HCT116 (cell line): Measurements from ENCODE around the gene AUTS2. TPM values are rescaled to one million over a fixed set of nuclear protein-coding genes. Genes with fewer than 3 reads are reported as not detected.

Experiments used
- ATAC-seq: fragments of 200-7000 bp; cut with Tn5 transposase; 2 replicates; pipeline ENCODE4 v1.9.1; 2020; ENCODE audit warnings: mild to moderate bottlenecking, moderate library complexity
- BruUV-seq: library from RNA; stranded (reverse); fragments of 400-500 nt; replicated peaks from 2 replicates; lab custom pipeline; 2021; lab: Mats Ljungman, UMichigan
- CTCF ChIA-PET: fragments of 300-600 bp; sonication (Branson Sonifier 250); formaldehyde crosslinking; loops from one replicate; lab custom pipeline; 2021; ENCODE audit warnings: antibody characterized with exemption; lab: Charles Lee
- POLR2A ChIA-PET: fragments of 300-600, 350-600 bp; sonication (Branson Sonifier 250); formaldehyde crosslinking; loops from one replicate; lab custom pipeline; 2021; ENCODE audit warnings: antibody characterized with exemption; lab: Charles Lee
- RAD21 ChIA-PET, 2 experiments: fragments of 300-600 bp; sonication (Branson Sonifier 250); formaldehyde crosslinking; loops; one replicate each; lab custom pipeline; 2023; ENCODE audit warnings: low total read pairs in 2 of 2; ENCODE audit not compliant: uncharacterized antibody in 2 of 2, unreplicated experiment in 2 of 2, low non-redundant PET in 1 of 2; lab: Charles Lee
- DNase-seq: peaks from one replicate; pipeline ENCODE4 v3.0.0-alpha.2; 2010; ENCODE audit warnings: low read depth, low spot score
- H2AFZ ChIP-seq: fragments of 200-600 bp; shearing (Covaris generic), sonication (generic); 2 replicates; pipeline ENCODE4 v1.6.1; 2017; ENCODE audit warnings: low read depth, mixed run types, mixed read lengths, antibody characterized with exemption, low read length; ENCODE audit not compliant: poor library complexity, severe bottlenecking
- H3K27ac ChIP-seq: 2 replicates; pipeline ENCODE4 v1.5.1; 2012; ENCODE audit warnings: low read depth, low read length
- H3K27me3 ChIP-seq: fragments of 200-600 bp; sonication (generic); 2 replicates; pipeline ENCODE4 v1.6.1; 2016; ENCODE audit warnings: mixed run types, low read length, mixed read lengths; ENCODE audit not compliant: insufficient read depth
- H3K36me3 ChIP-seq, 2 experiments: fragments of 200-500 bp in 1 of 2; fragments of 200-600 bp in 1 of 2; sonication (Bioruptor generic) in 1 of 2; sonication (generic) in 1 of 2; 2 replicates each; pipeline versions ENCODE4 v1.5.1 to v1.6.1; 2014 to 2016; ENCODE audit warnings: low read length in 2 of 2, inconsistent platforms in 1 of 2, mixed read lengths in 1 of 2, mixed run types in 1 of 2; ENCODE audit not compliant: insufficient read depth in 2 of 2, control insufficient read depth in 1 of 2
- H3K4me1 ChIP-seq, 2 experiments: fragments of 200-600 bp in 1 of 2; sonication (generic) in 1 of 2; 2 replicates each; pipeline versions ENCODE4 v1.5.1 to v1.6.1; 2012 to 2017; ENCODE audit warnings: low read length in 2 of 2, inconsistent platforms in 1 of 2, mild to moderate bottlenecking in 1 of 2, mixed read lengths in 1 of 2, mixed run types in 1 of 2, moderate library complexity in 1 of 2; ENCODE audit not compliant: insufficient read depth in 2 of 2, control insufficient read depth in 1 of 2
- H3K4me2 ChIP-seq: fragments of 200-600 bp; sonication (generic); 2 replicates; pipeline ENCODE4 v1.6.1; 2017; ENCODE audit warnings: mixed run types, low read length, mixed read lengths
- H3K4me3 ChIP-seq, 2 experiments: fragments of 200-600 bp in 1 of 2; sonication (generic) in 1 of 2; replicated peaks in 1 of 2; 2 replicates each; pipeline ENCODE4 v1.5.1; 2011 to 2016; ENCODE audit warnings: low read length in 2 of 2, control low read depth in 1 of 2, low read depth in 1 of 2, mild to moderate bottlenecking in 1 of 2, mixed read lengths in 1 of 2, mixed run types in 1 of 2
- H3K79me2 ChIP-seq: fragments of 200-600 bp; sonication (generic); 2 replicates; pipeline ENCODE4 v1.6.1; 2017; ENCODE audit warnings: mild to moderate bottlenecking, mixed run types, low read length, moderate library complexity, mixed read lengths; ENCODE audit not compliant: insufficient read depth
- H3K9ac ChIP-seq: fragments of 200-600 bp; sonication (generic); 2 replicates; pipeline ENCODE4 v1.6.1; 2016; ENCODE audit warnings: low read length, mixed read lengths
- H3K9me2 ChIP-seq: fragments of 200-600 bp; sonication (generic), shearing (Covaris generic); 2 replicates; pipeline ENCODE4 v1.6.1; 2017; ENCODE audit warnings: mixed run types, mild to moderate bottlenecking, moderate library complexity; ENCODE audit not compliant: insufficient read depth
- H3K9me3 ChIP-seq, 2 experiments: fragments of 200-500 bp in 1 of 2; fragments of 200-600 bp in 1 of 2; sonication (Bioruptor generic) in 1 of 2; sonication (generic) in 1 of 2; 2 replicates each; pipeline ENCODE4 v1.6.1; 2014 to 2017; ENCODE audit warnings: low read length in 2 of 2, mixed read lengths in 2 of 2, inconsistent platforms in 1 of 2, low read depth in 1 of 2, mild to moderate bottlenecking in 1 of 2, mixed run types in 1 of 2, moderate library complexity in 1 of 2; ENCODE audit not compliant: control insufficient read depth in 1 of 2, insufficient read depth in 1 of 2
- H4K20me1 ChIP-seq: fragments of 200-600 bp; sonication (generic), shearing (Covaris generic); 2 replicates; pipeline ENCODE4 v1.6.1; 2017; ENCODE audit warnings: mixed run types, mild to moderate bottlenecking, moderate library complexity; ENCODE audit not compliant: insufficient read depth
- ATF3 ChIP-seq: IDR thresholded peaks from 2 replicates; pipeline ENCODE4 v1.6.1; 2012
- CBX3 ChIP-seq: IDR thresholded peaks from 2 replicates; pipeline ENCODE4 v1.6.1; 2012; ENCODE audit warnings: low read depth
- CTCF ChIP-seq, 3 experiments: fragments of 200-600 bp in 1 of 3; sonication (generic) in 1 of 3; IDR thresholded peaks in 2 of 3; conservative IDR thresholded peaks in 1 of 3; 2 replicates each; pipeline ENCODE4 v1.5.1; 2012 to 2017; ENCODE audit warnings: low read depth in 2 of 3, low read length in 2 of 3, antibody characterized with exemption in 1 of 3, borderline replicate concordance in 1 of 3, control low read depth in 1 of 3, mild to moderate bottlenecking in 1 of 3, mixed read lengths in 1 of 3, mixed run types in 1 of 3, moderate library complexity in 1 of 3; ENCODE audit not compliant: insufficient read depth in 1 of 3
- EGR1 ChIP-seq: IDR thresholded peaks from 2 replicates; pipeline ENCODE4 v1.6.1; 2012; ENCODE audit warnings: low read depth
- EZH2 ChIP-seq: fragments of 200-600 bp; sonication (generic); IDR thresholded peaks from 2 replicates; pipeline ENCODE4 v1.6.1; 2017; ENCODE audit warnings: antibody characterized with exemption, mixed run types
- EZH2phosphoT487 ChIP-seq: fragments of 200-600 bp; IDR thresholded peaks from 2 replicates; pipeline ENCODE4 v1.6.1; 2018; ENCODE audit warnings: antibody characterized with exemption, borderline replicate concordance
- POLR2A ChIP-seq: IDR thresholded peaks from 2 replicates; pipeline ENCODE4 v1.7.0; 2011; ENCODE audit warnings: borderline replicate concordance; ENCODE audit not compliant: insufficient read depth, insufficient read length; ENCODE audit errors: extremely low read depth
- POLR2AphosphoS5 ChIP-seq: IDR thresholded peaks from 2 replicates; pipeline ENCODE4 v1.6.1; 2011; ENCODE audit warnings: mild to moderate bottlenecking, low read depth, low read length, moderate library complexity
- REST ChIP-seq: IDR thresholded peaks from 2 replicates; pipeline ENCODE4 v1.6.1; 2012; ENCODE audit warnings: low read depth
- SIN3A ChIP-seq: IDR thresholded peaks from 2 replicates; pipeline ENCODE4 v1.6.1; 2012; ENCODE audit warnings: low read depth
- TCF7L2 ChIP-seq: IDR thresholded peaks from 2 replicates; pipeline ENCODE4 v1.7.0; 2011; ENCODE audit warnings: borderline replicate concordance, inconsistent platforms; ENCODE audit not compliant: insufficient read depth, insufficient read length; ENCODE audit errors: extremely low read depth
- ZBTB33 ChIP-seq: IDR thresholded peaks from 2 replicates; pipeline ENCODE4 v1.6.1; 2011; ENCODE audit warnings: mild to moderate bottlenecking, low read length, moderate library complexity; ENCODE audit not compliant: insufficient replicate concordance; ENCODE audit errors: extremely low read depth
- intact Hi-C: fragments of 100-400 bp; cut with micrococcal nuclease; formaldehyde crosslinking; loops from 2 replicates; pipeline ENCODE4 v1.10.0; 2022
- total RNA-seq: library from RNA; stranded (reverse); gene quantifications from one replicate; pipeline ENCODE4 v1.2.1, GENCODE V29; 2021; ENCODE audit not compliant: unreplicated experiment

AUTS2 gene
- total RNA-seq, 1 experiment from 2014 or later: 0.93 TPM

- DNase-seq (no peak), ATAC-seq (no peak)
- H3K4me2 ChIP-seq: no peak overlapping the region
- H3K79me2 ChIP-seq: no peaks in the 10 kb centered on the region
- ChIA-PET RAD21 (no interaction called here), CTCF (no interaction called here), POLR2A (no interaction called here)
- BruUV-seq: no TSS peak
- no peaks in the 10 kb centered on the region for H3K36me3 ChIP-seq
- no peak overlapping the region for H2AFZ ChIP-seq
- H3K9me3 ChIP-seq: peaks cover 3 to 28% of the 10 kb centered on the region in 2 experiments; a peak in 2 of 4 replicates
- no peaks in the 10 kb centered on the region for H3K4me1 ChIP-seq
- H3K9me2 ChIP-seq: no peaks in the 10 kb centered on the region
- no peak overlapping the region for H3K27ac ChIP-seq
- TF ChIP-seq CTCF (IDR thresholded peaks at IDR 0.05 in 2 of 3, conservative IDR thresholded peaks at IDR 0.05 in 1 of 3; ENCODE audit: borderline replicate concordance in 1 of 3, insufficient read depth in 1 of 3, low read depth in 2 of 3, low read length in 2 of 3) (no peak), TCF7L2 (no peak), POLR2AphosphoS5 (no peak), ZBTB33 (no peak), SIN3A (no peak), REST (no peak), EZH2phosphoT487 (no peak), POLR2A (no peak), CBX3 (no peak), ATF3 (no peak), EZH2 (no peak), EGR1 (no peak)
- no peak overlapping the region for H3K9ac ChIP-seq
- intact Hi-C loops: no loop called here
- H4K20me1 ChIP-seq: no peaks in the 10 kb centered on the region
- H3K4me3 ChIP-seq: no peak overlapping the region
- no peaks in the 10 kb centered on the region for H3K27me3 ChIP-seq
Measured at GRCh38 chr7:69895446-69895845, 297.2 kb downstream of the AUTS2 start.
